MG63 (cell line): Measurements from ENCODE around the gene PPARA. TPM values are rescaled to one million over a fixed set of nuclear protein-coding genes. Genes with fewer than 3 reads are reported as not detected.

Experiments
- DNase-seq: peaks from one replicate; pipeline ENCODE4 v3.0.0-alpha.2; 2020
- H3K27me3 ChIP-seq: fragments of 250-450 bp; sonication (Bioruptor Pico); 2 replicates; pipeline ENCODE4 v1.5.1; 2020; ENCODE audit warnings: mild to moderate bottlenecking, moderate library complexity
- H3K36me3 ChIP-seq: fragments of 250-450 bp; sonication (Bioruptor Pico); 2 replicates; pipeline ENCODE4 v1.5.1; 2020; ENCODE audit warnings: mild to moderate bottlenecking, moderate library complexity
- H3K4me3 ChIP-seq: fragments of 250-450 bp; sonication (Bioruptor Pico); 2 replicates; pipeline ENCODE4 v1.5.1; 2020; ENCODE audit warnings: mild to moderate bottlenecking, moderate library complexity
- H3K9me3 ChIP-seq: fragments of 250-450 bp; sonication (Bioruptor Pico); 2 replicates; pipeline ENCODE4 v1.5.1; 2020; ENCODE audit warnings: mild to moderate bottlenecking, moderate library complexity
- total RNA-seq: library from RNA; depleted of rRNA; stranded (reverse); fragments of >200 nt; shearing (Covaris generic); gene quantifications from 2 replicates; pipeline ENCODE4 v1.2.3, GENCODE V29; 2014; ENCODE audit warnings: low replicate concordance

The PPARA gene
- total RNA-seq, 1 experiment from 2014 or later = 1.9 TPM

DNA sequence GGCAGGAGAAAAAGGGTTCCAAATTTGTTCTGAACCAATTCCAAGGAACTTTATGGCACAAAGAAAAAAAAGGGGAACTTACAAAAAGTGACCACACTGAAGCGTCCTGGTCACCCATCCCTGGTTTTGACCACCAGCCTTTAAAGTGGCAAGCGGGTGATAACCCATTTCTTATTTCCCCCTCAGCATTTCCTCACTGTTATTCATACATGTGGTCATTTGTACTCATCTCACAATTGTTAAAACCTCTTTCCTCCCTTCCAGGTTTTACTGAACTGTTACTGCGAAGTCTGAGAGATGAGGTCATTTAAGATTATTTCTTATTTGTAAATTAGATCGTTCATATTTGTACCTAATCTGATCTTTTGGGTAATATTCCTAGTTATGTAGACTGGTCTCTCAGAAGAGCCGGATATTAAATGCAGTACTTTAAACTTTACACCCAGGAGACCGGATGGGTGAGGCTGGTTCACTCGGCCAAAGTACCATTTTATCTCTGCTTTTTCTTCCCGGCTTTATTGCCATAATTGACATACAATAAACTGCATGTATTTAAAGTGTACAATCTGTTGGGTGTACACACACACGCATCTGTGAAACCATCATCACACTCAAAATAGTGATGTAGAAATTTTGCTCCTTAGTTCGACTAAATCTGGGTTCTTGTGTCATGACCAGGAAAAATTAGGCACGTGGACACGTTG, 52.7 kb downstream of the PPARA start:
- no peaks in the 10 kb centered on the region for H3K27me3 ChIP-seq
- no peak overlapping the region for H3K4me3 ChIP-seq
- no peaks in the 10 kb centered on the region; the same call in 1 of the 2 replicates for H3K36me3 ChIP-seq
- H3K9me3 ChIP-seq = no peaks in the 10 kb centered on the region
- no peak for DNase-seq

DNA sequence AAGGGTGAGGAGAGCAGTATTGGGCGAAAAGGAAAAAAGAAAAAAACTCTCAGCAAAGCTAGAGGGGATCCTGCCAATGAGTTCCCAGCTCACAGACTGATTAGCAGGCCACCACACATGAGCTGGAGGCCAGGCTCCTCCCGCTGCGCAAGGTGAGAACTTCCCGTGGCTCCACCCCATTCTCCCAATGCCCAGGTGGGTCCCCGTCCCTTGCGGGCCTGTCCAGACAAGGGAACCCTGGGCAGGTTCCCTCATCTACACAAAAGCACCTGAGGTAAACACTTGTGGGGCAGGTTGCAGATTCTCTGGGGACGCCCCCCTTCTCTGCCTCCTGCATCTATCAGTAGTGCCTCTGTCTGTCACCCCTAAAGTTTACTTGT, 53.3 kb downstream of the PPARA start:
- Histone ChIP-seq H3K4me3 (no peak overlapping the region), H3K27me3 (no peaks in the 10 kb centered on the region), H3K9me3 (peaks cover under 1% of the 10 kb centered on the region; the same call in 1 of the 2 replicates), H3K36me3 (no peaks in the 10 kb centered on the region; the same call in 1 of the 2 replicates)
- DNase-seq = no peak

DNA sequence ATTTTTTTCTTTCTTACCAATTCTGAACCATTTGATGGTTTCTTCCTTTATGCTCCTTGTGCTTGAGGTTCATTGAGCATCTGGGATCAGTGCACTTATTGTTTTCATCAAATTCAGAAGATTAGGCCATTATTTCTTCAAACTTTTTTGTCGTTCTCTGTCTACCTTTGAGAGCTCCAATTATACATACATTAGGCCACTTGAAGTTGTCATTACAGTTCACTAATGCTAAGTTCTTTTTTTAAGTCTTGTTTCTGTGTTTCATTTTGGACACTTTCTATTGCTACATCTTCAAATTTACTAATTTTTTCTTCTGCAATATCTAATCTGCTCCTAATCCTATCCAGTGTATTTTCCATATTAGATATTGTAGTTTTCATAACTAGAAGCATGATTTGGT, 58.9 kb downstream of the PPARA start:
- Histone ChIP-seq H3K36me3 (no peaks in the 10 kb centered on the region; the same call in 1 of the 2 replicates), H3K27me3 (no peaks in the 10 kb centered on the region), H3K4me3 (no peak overlapping the region), H3K9me3 (peaks cover 4% of the 10 kb centered on the region; the same call in 1 of the 2 replicates)
- no peak for DNase-seq

DNA sequence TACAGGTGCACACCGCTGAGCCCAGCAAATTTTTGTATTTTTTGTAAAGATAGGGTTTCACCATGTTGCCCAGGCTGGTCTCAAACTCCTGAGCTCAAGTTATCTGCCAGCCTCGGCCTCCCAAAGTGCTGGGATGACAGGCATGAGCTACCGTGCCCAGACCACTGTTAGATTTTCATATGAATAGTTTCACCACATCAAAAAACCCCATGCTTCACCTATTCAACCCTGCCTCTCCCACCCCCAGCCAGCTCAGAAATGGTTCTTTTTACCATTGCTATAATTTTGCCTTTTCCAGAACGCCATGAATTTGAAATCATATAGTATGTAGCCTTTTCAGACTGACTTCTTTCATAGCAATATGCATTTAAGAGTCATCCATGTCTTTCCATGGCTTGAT, 61.9 kb downstream of the PPARA start:
- no peak for DNase-seq
- Histone ChIP-seq H3K9me3 (peaks cover 4% of the 10 kb centered on the region; the same call in 1 of the 2 replicates), H3K36me3 (no peaks in the 10 kb centered on the region), H3K4me3 (no peak overlapping the region), H3K27me3 (no peaks in the 10 kb centered on the region)

DNA sequence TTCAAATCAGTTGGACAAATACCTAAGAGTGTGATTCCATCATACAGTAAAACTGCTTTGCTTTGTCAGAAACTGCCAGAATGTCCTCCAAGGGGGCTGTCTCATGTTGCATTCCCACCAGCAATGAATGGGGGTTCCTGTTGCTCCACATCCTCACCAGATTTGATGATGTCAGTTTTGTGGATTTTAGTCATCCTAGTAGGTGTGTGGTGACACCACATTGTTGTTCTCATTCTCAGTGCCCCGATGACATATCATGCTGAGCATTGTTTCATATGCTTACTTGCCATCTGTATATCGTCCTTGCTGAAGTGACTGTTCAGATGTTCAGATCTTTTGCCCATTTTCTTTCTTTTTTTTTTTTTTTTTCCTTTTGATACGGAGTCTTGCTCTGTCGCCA, 62.7 kb downstream of the PPARA start:
- Histone ChIP-seq H3K9me3 (peaks cover 4% of the 10 kb centered on the region; the same call in 1 of the 2 replicates), H3K27me3 (no peaks in the 10 kb centered on the region), H3K36me3 (no peaks in the 10 kb centered on the region), H3K4me3 (no peak overlapping the region)
- no peak for DNase-seq

DNA sequence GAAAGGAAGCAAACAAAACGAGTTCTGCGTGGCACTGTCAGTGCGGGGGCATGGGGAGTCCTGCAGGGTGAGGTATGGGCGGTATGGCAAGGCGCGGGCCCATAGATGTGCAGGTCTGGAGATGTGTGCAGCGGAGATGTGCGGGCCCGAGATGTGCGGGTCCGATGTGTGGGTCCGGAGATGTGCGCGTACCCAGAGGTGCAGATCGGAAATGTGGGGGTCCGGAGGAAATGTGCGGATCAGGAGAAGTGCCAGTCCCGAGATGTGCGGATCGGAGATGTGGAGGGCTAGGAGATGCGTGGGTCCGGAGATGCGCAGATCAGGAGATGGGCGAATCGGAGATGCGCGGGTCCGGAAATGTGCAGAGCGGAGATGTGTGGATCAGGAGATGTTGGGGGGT, 63.8 kb downstream of the PPARA start:
- no peak overlapping the region for H3K4me3 ChIP-seq
- H3K27me3 ChIP-seq = no peaks in the 10 kb centered on the region
- no peaks in the 10 kb centered on the region for H3K36me3 ChIP-seq
- H3K9me3 ChIP-seq = no peaks in the 10 kb centered on the region; the same call in 1 of the 2 replicates
- no peak for DNase-seq

DNA sequence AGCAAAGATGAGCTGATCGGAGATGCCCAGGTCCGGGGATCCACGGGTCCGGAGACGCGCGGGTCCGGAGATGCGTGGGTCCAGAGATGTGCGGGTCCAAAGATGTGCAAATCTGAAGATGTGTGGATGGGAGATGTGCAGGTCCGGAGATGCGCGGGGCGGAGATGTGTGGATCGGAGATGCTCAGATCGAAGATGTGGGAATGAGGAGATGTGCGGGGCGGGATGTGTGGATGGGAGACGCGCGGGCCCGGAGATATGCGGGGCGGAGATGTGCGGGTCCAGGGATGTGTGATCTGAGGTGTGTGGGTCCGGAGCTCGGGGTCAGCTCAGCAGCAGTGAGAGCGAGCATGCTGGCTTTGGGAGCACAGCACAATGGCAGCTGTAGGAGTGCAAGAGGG, 64.3 kb downstream of the PPARA start:
- H3K36me3 ChIP-seq = peaks cover under 1% of the 10 kb centered on the region; the same call in 1 of the 2 replicates

DNA sequence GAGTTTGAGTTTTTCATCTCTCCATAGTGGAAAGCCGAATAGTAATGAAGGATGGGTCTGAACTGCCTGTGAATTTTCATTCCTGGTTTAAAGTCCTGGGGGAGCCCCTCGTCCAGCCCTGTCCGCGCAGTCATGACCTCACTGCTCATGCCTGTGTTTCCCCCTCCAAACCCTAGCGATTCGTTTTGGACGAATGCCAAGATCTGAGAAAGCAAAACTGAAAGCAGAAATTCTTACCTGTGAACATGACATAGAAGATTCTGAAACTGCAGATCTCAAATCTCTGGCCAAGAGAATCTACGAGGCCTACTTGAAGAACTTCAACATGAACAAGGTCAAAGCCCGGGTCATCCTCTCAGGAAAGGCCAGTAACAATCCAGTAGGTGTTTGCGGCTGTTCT, 69.3 kb downstream of the PPARA start:
- H3K36me3 ChIP-seq = peaks cover 6% of the 10 kb centered on the region; the same call in 1 of the 2 replicates
- no peak for DNase-seq
- no peaks in the 10 kb centered on the region for H3K9me3 ChIP-seq
- no peaks in the 10 kb centered on the region for H3K27me3 ChIP-seq
- H3K4me3 ChIP-seq = no peak overlapping the region

More for the DNA sequence above, 64.3 kb downstream of the PPARA start:
- DNase-seq = no peak
- Histone ChIP-seq H3K4me3 (no peak overlapping the region), H3K27me3 (no peaks in the 10 kb centered on the region), H3K9me3 (no peaks in the 10 kb centered on the region)

DNA sequence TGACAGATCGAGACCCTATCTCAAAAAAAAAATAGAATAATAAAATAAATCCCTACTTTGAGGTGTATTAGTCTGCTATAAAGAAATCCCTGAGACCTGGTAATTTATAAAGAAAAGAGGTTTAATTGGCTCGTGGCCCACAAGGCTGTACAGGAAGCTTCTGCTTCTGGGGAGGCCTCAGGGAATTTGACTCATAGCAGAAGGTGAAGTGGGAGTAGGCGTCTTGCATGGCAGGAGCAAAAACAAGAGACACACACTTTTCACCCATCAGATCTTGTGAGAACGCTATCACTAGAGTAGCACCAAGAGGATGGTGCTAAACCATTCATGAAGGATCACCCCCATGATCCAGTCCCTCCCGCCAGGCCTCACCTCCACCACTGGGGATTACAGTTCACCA, 70.6 kb downstream of the PPARA start:
- Histone ChIP-seq H3K36me3 (peaks cover 6% of the 10 kb centered on the region; the same call in 1 of the 2 replicates), H3K27me3 (no peaks in the 10 kb centered on the region), H3K9me3 (no peaks in the 10 kb centered on the region), H3K4me3 (no peak overlapping the region)
- no peak for DNase-seq

DNA sequence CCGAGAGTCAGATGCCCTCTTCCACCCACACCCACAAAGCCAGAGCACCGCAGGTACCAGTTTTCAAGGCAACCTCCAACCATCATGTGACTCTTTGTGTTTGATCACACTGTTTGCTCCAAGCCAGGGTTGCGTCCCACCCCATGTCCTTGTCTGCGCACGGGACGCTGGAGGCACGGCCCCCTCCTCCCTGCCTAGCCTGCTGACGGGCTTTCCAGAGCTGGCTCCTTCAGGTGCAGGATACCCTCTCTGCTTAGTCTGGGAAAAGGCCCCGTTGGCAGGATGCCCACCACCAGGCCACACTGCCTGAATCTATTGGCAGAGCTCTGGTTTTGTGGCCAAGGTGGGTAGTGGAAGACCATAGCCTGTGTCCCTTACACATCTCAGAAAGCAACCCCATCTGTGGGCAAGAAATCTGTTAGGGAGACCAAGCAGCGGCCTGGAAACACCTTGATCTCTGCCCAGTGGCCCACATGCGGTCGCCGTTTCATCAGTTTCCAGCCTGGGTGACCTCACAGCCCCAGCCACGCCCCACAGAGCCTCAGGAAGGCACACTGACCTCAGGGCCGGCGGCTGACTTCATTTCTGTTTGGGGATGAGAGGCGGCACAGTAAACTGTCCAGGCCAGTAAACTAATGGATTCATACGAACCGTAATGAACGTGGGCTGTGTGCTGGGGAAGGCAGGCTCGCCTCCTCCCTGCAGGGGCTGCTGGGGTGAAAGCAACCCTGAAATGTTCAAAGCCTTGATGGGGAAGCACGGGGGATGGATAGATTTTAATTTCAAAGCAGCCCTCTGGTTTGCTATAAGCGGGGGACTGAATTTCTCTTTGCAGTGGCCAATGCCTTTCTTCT, 73.9 kb downstream of the PPARA start:
- Histone ChIP-seq H3K36me3 (peaks cover 6% of the 10 kb centered on the region; the same call in 1 of the 2 replicates), H3K9me3 (no peaks in the 10 kb centered on the region), H3K27me3 (no peaks in the 10 kb centered on the region), H3K4me3 (no peak overlapping the region)
- DNase-seq = no peak

DNA sequence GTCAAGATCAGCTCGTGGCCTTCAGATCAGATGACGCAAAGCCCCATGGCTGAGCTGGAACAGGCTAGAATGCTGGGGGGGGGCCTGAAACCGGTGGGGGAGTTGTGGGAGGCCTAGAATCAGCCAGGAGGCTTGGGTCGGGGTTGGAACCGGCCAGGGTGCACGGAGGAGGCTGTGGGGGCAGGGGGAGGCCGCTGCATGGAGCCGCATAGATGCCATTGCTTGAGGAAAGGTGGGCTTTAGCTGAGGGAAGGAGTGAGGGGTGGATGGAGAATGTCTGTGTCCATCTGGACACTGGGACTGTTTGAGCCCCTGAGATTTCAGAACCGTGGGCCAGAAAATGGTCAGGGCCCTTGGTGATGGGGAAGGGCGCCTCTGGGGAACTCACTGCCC, 74.6 kb downstream of the PPARA start:
- H3K27me3 ChIP-seq = no peaks in the 10 kb centered on the region
- DNase-seq = no peak
- no peak overlapping the region for H3K4me3 ChIP-seq

DNA sequence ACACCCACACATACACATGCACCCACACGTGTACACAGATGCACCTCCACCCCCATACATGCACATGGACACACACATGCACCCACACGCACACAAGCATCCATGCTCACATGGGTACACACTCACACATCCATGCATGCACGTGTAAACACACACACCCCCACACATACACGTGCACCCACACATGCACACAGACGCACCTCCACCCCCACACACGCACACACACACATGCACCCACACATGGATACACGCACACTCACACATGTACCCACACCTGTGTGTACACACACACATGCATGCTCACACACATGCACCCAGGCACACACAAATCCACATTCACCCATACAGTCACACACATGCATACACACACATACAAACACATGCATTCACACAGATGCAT, 75.3 kb downstream of the PPARA start:
- DNase-seq = no peak
- H3K27me3 ChIP-seq = no peaks in the 10 kb centered on the region
- no peak overlapping the region for H3K4me3 ChIP-seq
- peaks cover 4% of the 10 kb centered on the region; the same call in 1 of the 2 replicates for H3K36me3 ChIP-seq
- H3K9me3 ChIP-seq = no peaks in the 10 kb centered on the region

More for the DNA sequence above, 74.6 kb downstream of the PPARA start:
- H3K9me3 ChIP-seq = no peaks in the 10 kb centered on the region
- peaks cover 4% of the 10 kb centered on the region; the same call in 1 of the 2 replicates for H3K36me3 ChIP-seq

DNA sequence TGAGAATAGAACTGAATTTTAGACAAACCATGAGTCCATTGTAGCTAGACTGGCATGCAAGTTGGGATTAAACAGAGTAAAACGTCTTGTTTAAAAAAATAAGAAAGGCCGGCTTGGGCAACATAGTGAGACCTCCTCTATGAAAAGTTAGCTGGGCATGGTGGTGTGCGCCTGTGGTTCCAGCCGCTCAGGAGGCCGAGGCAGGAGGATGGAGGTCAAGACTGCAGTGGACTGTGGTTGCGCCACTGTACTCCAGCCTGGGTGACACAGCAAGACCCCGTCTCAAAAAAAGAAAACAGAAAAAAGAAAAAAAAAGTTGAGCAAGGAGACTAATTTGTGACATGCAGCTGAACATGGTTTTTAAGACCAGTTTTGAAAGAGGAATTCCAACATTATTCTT, 76.3 kb downstream of the PPARA start:
- Histone ChIP-seq H3K9me3 (no peaks in the 10 kb centered on the region), H3K27me3 (no peaks in the 10 kb centered on the region), H3K36me3 (no peaks in the 10 kb centered on the region), H3K4me3 (no peak overlapping the region)
- no peak for DNase-seq

DNA sequence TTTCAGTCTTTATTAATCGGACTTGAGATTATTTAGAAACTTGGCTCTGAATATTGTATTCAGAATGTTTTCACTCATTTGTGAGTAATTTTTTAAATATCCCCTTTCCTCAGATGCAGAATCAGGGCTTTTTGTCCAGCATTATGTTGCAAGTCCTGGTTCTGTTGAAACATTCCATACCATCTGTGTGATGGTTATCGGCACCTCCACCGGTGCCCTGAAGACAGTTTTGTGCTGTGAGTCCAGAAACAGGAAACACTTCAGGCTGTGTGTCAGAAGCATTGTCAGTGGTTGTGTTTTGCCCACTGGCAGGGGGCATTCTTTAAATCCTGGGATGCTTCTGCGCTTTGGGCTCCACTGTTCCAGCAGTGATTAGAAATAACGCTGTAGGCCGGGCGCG, 79.4 kb downstream of the PPARA start:
- no peaks in the 10 kb centered on the region for H3K9me3 ChIP-seq
- no peaks in the 10 kb centered on the region for H3K36me3 ChIP-seq
- H3K4me3 ChIP-seq = no peak overlapping the region
- no peak for DNase-seq
- no peaks in the 10 kb centered on the region for H3K27me3 ChIP-seq

DNA sequence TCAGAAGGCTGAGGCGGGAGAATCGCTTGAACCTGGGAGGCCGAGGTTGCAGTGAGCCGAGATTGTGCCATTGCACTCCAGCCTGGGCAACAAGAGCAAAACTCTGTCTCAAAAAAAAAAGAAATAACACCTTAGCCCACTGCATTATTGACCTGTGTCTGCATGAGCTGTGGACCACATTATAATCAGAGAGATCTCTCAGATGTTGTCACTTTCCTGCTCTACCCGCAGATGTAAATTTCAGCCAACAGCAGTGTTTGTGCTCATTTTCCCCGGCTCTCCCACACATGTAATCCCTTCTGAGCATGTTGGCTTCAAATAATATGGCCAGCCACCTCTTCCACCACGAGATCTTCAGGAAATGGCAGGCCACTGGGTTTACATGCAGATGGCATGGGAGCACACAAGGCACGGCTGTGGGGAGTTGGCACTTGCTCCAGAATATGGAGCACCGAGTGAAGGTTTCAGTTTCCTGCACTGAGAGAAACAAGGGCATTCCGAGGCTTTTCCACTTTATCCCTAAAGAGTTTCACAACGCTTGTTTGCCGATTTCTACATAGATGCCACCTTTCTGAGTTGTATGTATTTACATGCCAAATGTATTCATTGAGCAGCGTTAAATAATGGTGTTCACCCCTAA, 80.1 kb downstream of the PPARA start:
- Histone ChIP-seq H3K36me3 (no peaks in the 10 kb centered on the region), H3K9me3 (no peaks in the 10 kb centered on the region), H3K4me3 (no peak overlapping the region), H3K27me3 (no peaks in the 10 kb centered on the region)
- DNase-seq = no peak

DNA sequence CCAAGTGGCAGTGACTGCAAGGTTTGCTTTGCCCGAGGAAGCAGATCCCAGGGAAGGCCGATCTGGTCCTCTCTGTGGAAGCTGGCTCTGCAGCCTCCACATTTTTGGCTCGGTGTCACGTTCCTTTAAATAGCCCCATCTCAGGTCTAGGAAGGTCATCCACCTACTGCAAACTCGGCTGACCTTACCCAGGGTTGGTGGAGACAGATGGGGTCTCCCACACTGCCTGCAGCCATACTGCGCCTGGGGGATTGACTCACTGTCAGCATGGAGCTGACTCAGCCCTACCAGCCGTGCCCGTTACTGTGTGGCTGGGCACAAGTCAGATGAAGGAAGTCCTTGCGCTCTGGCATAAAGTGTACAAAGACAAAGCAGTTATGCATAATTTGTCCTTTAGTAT, 82.9 kb downstream of the PPARA start:
- no peaks in the 10 kb centered on the region for H3K27me3 ChIP-seq
- peak; percentile 77 for DNase-seq
- no peaks in the 10 kb centered on the region for H3K36me3 ChIP-seq
- H3K4me3 ChIP-seq = no peak overlapping the region
- H3K9me3 ChIP-seq = no peaks in the 10 kb centered on the region

DNA sequence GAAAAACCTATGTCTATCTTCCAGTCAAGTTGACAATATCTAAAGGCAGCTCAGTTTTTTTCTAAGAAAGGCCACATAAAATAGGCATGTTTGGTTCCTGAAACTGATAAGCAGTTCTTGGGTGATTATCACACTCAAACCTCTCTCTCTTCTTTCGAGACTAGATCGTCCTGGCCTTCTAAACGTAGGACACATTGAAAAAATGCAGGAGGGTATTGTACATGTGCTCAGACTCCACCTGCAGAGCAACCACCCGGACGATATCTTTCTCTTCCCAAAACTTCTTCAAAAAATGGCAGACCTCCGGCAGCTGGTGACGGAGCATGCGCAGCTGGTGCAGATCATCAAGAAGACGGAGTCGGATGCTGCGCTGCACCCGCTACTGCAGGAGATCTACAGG, 84.6 kb downstream of the PPARA start:
- Histone ChIP-seq H3K27me3 (no peaks in the 10 kb centered on the region), H3K9me3 (no peaks in the 10 kb centered on the region), H3K4me3 (no peak overlapping the region), H3K36me3 (no peaks in the 10 kb centered on the region)
- DNase-seq = no peak
